Activated CD4-positive, alpha-beta T cell treated with anti-CD3 and anti-CD28 coated beads, Interleukin-2, amount 50 U/mL, for 4 hours (primary cell): Measurements from ENCODE around the gene SEM1.
"Not testable (repeated sequence)": the region's sequence is repeated elsewhere in the genome, so short reads cannot be mapped to it uniquely, and the experiment has no call there.

Source experiments
- DNase-seq, 2 experiments: peaks; one replicate each; pipeline ENCODE4 v3.0.0-alpha.2; 2020

Gene SEM1

DNA sequence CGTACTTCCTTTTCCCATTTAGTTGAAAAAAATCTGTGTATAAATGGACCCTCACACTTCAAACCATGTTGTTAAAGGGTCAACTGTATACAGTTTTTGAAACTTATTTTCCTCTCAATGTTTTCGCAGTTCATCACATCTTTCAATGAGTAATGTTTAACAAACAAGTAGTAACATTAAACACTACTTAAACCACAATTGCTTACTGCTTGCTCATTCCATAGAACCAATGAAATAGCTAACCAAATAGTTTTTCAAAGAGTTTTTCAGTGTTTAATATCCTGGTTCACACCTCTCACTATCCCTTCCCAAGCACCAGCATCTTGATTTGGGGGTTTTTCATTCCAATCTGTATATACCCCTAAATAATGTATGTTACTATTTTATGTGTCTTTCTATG is 9.1 kb downstream of the SEM1 start:
- DNase-seq = no peak

DNA sequence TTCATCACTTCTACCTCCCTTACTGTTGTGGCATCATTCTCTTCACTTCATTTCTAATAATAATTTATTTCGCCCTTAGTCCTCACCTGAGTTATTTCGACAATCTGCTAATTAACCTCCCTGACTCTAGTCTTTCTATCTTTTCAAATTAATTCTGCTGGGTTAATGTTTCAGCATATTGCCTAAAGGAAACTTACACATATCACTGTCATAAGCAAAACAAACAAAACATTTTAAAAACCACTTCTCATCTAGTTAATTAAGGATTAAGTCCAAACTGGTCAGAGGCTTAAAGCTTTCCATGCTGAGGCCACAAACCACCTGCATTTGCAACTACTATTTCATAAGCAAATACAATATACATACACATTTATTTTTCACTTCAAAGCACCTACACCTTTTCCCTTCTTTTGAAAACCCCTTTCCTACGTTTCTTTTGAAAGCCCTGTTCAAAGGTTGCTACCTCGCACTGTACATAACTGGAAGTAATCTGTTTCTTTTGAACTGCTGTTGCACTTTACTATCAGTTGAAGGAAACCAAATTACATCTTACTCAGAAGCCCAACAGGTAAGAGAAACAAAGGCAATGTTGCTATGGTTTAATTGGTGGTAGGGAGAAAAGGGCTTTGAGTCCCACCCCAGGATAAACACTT is 10.3 kb downstream of the SEM1 start:
- no peak for DNase-seq

DNA sequence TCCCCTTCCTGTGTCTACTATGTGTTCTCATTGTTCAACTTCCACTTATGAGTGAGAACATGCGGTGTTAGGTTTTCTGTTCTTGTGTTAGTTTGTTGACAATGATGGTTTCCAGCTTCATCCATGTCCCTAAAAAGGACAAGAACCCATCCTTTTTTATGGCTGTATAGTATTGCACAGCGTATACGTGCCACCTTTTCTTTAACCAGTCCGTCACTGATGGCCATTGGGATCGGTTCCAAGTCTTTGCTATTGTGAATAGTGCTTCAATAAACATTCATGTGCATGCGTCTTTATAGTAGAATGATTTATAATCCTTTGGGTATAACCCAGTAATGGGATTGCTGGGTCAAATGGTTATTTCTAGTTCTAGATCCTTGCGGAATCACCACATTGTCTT is 11.2 kb downstream of the SEM1 start:
- not testable (repeated sequence) for DNase-seq

DNA sequence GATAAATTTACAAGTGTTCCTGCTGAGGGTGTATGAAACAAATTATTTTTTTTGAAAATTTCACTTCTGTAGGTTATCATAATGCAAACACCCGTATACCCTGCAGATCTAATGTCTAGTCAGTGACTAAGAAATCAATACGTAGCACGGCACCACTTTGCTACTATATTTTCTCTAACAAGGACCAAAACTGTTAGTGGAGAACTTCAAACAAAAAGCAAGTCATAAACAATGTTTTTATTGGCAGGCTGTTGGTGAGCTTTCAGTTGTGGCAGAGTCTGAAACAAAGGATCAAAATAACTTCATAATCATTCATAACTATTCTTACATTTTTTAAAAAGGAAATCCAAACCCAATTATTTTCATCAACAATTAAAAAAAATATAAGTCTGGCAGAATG is 11.8 kb downstream of the SEM1 start:
- no peak for DNase-seq

DNA sequence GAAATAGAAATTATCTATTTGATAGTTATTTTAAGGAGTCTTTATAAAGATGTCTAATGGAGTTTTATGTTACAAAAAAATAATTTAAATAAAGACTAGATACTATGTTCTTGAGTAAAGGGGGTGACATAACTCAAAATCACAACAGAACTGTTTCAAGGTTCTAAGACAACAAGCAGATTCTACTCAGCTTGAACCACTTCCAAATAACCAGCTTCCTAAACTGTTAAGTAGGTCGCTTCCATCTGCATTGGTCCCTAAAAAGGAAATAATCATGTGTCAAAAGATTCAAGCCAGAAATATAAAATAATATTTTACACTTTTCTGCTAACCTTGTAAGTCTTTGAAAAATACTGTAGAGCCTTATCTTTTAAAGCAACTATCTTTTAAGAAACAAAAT is 14.1 kb downstream of the SEM1 start:
- no peak for DNase-seq

DNA sequence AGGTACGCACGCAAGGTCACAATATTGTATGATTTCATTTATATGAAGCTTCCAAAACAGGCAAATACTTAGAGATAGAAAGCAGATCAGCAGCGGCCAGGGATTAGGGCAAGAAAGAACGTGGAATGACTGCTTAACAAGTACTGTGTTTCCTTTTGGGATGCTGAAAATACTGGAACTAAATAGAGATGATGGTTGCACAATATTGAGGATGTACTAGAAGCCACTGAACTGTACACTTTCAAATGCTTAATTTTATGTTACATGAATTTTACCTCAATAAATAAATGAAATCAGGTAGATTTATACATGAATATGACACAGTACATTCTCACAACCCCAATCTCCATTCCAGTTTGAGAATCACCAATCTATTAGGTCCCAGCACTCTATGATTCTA is 15.6 kb downstream of the SEM1 start:
- no peak for DNase-seq

DNA sequence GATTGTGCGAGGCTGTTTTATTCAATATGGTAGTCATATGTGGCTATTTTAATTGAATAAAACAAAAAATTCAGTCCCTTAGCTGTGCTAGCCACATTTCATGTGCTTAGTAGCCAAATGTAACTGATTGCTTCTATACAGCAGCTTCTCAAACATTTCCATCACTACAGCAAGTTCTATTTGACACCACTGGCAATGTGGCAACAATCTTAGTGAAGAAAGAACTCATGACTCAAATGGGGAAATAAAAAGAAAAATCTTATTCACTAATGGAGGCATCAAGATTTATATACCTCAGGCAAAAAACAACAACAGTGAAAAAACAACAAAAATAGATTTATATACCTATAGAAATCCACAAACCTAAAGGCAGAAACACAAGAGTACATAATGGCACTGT is 17.9 kb downstream of the SEM1 start:
- DNase-seq = no peak

DNA sequence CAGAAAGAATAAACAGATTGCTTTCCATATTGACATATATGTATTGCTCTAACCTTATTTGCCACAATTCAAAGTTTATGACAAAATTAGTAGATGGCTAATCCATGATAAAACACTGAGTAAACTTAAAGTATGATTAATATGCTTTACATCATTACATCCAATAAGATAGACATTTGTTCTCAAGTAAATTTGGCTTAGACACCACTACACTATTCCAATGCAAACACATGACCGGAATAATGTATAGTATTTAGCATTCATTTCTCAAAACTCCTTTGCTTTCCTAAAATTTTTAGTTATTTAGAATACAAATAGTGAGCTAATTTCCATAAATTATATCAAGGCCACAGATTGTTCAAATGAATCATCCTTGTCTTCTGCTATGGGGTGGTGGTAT is 20.2 kb downstream of the SEM1 start:
- no peak for DNase-seq

DNA sequence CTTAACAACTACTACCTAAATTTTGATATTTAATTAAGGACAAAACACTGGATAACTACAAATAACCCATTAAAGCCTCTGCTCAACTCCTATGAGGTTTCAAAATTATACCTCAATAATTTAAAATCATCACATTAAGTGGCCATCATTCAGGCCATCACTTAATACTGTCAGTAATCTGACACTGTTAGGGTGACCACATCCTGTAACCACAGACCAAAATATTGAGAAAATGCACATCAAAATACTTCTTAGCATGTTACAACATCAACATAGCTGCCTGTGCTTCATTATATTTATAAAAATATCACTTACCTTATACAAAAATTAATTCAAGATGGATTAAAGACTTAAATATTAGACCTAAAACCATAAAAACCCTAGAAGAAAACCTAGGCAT is 23.3 kb downstream of the SEM1 start:
- no peak for DNase-seq

DNA sequence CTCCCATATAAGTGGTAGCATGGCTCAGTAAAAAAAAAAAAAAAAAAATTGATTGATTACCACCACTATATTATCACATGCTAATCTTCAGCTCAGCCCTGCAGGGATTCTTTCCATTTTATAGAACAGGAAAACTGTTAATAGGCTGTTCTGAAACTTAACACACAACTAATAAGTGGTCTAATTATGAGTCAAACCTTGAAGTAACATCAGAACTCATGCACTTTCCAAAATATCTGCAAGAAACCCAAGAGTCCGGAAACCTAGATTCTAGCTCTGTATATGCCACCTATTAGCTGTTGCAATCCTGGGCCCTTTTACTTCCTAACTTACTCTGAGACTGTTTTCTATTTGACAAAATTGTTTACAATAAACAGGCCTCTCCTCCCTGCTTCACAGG is 23.9 kb downstream of the SEM1 start:
- DNase-seq = no peak

DNA sequence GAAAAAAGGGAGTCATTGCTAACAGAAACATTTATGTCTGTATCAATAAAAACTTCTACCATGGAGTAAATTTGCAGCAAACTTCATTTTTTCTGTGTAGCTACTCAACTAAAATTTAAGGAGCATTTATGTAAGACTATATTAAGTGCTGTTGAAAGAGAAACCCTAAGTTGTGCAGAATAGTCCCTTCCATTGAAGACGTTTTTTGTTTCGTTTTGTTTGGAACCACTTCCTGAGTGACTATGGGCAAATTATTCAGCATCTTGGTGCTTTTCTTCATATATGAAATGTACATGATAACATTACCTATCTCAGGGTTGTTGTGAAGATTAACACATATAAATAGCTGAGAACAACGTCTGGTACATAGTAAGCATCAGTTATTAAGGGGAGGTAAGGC is 24.3 kb downstream of the SEM1 start:
- DNase-seq = no peak

DNA sequence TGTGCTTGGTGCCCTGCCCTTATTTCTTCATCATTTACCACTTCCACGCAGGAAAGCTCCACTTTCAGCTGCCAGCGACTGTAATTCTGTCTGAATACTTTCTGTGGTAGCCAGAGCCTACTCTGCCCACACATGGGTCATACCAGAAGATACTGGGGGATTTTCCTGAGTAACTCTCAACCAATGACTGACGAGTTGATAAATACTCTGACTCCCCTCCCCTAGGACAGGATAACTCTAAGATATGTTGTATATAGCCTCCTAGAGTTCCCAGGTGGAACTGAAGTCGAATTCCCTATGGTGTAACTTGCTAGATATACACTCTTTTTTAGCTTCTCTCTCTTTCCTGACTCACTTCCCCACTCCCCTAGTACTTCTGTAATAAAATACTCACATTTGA is 29.8 kb downstream of the SEM1 start:
- no peak for DNase-seq

DNA sequence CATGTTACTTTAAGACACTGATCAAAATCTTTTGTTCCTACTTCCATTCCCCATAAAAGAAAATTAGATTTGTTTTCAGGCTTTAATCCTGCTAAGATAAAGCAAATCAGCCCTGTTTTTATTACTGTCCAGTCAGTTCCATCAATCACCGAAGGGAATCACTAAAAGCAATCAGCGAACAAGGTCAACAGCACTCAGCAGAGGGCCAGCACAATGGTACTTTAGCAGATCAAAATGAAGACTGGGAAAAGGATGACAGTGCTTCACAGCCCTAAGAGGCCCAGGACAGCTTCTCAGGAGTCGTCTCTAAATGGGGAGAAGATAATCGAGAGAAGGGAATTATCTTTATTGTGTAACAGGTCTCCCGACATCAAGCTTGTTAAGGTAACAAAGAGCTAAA is 32.7 kb downstream of the SEM1 start:
- no peak for DNase-seq

DNA sequence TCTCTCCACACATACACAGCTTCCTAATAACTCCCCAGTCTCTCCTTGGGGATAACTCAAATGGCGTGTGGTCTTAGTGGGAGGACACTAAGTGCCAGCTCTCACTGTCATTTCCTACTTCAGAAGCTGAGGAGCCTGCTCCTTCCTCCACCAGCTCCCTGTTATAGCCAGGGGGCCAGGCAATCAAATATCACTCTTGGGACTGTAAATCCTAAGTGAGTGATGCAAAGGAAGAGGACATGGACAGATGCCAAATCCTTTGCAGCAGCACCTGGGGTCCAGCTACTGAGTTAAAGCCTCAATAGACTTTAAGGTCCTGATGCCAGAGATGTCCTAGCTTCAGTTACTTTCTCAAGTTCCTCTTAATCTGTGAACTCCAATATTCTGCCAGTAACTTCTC is 34.1 kb downstream of the SEM1 start:
- DNase-seq = no peak

DNA sequence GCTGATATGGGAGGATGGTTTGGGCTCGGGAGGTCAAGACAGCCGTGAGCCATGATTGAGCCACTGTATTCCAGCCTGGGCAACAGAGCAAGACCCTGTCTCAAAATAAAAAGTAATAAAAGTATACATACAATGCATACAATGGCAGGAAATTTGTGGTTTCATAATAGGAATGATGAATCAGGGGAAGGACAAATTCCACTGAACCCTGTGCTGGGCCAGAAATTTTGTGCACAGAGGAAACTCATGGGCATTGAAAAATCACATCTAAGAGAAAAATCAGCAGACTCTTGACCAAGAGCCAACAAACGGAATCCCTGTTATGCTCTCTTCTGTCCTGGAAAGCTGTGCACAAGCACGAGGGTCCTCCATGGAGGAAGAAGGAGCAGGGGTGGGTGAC is 35.1 kb downstream of the SEM1 start:
- DNase-seq = no peak

DNA sequence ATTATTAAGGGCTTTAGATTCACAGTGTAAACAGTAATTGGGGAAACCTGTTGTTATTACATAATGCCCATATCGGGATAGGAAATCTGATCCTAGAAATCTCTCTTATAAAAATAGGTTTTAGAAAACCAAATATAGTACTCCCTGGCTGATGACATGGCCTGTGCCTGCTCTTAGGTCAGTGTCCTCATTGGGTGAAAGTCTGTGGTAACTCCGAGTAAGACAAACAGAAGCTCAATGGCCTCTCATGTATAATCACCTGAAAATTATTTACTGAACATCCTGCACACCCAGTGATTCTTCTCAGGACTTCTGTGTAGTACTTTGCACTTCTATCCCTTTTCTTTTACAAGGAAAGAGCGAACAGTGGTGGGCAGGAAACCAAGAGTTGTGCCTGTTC is 37.8 kb downstream of the SEM1 start:
- no peak for DNase-seq

DNA sequence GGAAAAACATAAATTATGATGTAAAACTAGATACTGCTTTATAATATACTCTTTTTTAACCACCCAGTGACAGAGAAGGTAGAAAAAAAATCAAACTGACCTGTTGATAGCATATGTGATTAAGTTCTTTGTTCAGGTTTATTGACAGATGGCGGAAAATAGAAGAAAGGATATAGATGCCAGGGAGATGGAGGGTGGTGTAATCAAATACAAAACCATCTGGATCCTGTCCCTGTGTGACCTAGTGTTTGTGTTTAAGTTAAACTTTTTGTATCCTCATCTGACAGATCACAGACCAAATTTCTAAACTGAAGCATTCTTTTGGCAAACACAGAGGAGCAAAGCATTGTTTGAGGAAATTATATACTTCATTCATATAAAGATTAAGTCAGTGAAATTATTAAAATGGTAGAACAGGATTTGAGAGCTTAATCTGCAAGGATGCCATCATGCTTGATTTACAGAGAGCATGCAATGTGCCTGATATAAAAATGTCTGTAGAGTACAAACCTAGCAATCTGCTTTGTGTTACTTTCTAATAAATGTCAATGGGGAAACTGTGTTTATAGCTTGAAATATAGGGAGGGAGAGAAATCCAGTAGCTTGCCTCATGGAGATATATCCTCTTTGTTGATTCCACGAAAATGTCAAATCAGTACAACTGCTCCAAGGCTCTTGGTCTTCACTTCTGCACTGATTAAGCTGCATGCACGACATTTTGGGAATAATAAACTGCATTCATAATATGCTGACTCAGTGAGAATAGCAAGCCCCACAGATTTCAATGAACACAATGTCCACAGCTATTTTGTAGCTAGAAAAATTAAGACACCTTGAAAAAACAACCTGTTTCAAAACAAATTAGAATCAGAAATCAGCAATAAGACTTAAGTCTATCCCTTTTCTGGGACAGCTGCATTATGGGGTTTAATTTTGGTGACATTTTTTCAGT is 39.0 kb downstream of the SEM1 start:
- no peak for DNase-seq

DNA sequence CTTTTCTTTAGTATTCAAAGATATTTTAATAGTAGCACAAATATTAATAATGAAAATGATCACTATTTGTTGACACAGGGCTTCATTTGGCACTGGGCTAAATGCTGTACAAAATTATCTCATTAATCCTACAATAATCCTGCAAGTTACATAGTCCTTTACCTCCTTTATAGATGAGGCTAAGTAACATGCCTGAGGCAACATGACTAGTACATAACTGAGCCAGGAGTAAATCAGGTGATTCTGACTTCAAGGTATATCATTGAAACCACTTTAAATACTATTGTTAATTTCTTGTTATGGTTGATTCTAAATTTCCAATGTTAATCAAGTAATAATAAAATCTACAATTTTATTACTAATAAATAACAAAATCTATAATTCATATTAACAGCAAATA is 39.8 kb downstream of the SEM1 start:
- DNase-seq = no peak

DNA sequence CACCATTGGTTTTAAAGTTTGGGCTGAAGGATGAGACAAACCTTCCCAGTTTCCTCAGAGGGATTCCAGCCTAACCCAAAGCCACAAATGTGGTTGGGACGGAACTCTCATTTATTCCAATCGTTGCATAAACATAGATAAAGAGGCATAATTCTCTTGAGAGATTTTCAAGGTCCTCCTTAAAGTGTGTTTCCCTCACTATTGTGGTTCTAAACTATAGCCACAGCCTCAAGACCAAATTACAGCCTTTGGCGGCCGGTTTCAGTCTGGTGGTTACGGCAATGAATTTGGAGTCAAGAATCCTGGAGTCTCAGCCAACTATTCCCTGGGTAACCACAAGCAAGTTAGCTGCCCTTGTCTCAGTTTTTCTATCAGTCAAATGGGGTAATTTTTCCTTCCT is 42.6 kb downstream of the SEM1 start:
- no peak for DNase-seq

DNA sequence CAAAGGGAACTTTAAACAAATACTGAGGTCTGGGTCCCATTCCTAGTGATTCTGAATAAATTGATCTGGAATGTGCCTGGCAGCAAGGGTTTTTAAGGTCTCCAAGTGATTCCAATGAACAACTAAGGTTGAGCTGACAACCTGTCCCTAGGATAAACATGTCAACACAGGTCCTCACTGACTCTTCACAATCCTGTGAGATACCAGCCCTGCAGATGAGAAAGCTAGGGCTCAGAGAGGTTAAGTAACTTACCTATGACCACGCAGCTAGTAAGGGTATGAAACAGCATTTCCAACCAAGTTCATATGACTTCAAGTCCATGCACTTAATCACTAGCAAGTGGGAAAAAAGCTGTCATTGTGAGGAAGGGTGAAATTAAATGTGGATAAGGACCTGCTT is 44.0 kb downstream of the SEM1 start:
- DNase-seq = no peak

DNA sequence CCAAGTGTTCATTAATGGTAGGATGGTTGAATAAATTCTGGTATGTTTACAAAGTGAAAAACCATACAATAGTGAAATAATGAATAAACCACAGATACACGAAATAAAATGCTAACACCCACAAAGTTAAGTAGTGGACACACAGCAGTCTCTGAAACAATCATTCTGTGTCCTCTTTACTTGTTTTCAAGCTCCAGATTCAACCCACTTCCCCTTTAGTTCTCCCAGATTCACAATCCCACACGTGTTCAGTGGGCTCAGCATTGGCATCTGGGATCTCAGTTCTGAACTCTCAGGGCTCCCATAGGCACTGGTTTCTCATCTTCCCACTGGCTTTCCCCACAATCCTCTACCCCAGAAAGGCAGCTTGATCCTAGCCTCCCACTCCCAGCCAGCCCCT is 44.9 kb downstream of the SEM1 start:
- no peak for DNase-seq

DNA sequence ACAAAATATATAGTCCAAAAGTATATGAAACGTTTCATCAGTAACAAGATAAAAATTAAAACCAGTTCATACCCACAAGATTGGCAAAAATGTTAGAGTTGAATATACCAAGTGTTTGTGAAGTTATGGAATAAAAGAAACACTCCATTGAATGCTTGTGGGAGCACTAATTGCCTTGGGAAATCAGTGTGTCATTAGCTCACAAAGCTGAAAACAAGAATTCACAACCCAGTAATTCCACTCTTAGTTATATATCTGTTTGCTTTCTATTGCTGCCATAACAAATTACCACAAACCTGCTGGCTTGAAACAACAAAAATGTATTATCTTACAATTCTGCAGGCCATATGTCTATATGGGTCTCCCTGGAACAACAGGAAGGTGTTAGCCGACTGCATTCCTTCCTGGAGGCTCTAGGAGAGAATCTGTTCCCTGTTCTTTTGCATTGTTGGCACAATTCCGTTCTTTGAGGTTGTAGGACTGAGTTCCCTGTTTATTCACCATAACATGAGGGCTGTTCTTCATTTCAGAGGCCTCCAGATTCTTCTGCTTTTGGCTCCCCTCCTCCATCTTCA is 45.7 kb downstream of the SEM1 start:
- no peak for DNase-seq

DNA sequence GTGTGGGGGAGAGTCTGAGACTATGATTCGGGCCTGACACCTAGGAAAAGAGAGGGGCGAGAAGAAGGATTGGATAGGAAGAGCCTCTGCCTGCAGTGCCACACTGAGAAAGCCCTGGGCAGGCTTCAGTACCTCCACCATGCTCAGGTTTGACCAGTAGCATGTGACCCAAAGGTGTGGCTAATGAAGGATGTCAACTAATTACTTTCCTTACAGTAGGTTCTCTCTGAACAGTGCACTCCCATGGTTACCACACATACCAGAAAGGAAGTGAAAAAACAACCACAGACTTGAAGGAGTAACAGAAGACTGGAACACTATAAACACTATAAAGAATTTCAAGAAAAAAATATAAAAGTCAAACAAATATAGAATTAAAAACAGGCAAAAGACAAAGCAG is 46.2 kb downstream of the SEM1 start:
- no peak for DNase-seq

DNA sequence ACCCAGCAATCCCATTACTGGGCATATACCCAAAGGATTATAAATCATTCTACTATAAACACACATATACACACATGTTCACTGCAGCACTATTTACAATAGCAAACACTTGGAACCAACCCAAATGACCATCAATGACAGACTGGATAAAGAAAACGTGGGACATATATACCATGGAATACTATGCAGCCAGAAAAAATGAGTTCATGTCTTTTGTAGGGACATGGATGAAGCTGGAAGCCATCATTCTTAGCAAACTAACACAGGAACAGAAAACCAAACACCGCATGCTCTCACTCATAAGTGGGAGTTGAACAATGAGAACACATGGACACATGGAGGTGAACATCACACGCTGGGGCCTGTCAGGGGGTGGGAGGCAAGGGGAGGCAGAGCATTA is 47.5 kb downstream of the SEM1 start:
- not testable (repeated sequence) for DNase-seq
